Cortex of kidney (tissue), 1 donor: ENCODE results near the gene SLC12A4.

ENCODE experiments used
- DNase-seq: peaks from one replicate; lab custom pipeline; 2025; lab: John Stamatoyannopoulos, UW

Gene SLC12A4

GRCh38 chr16:67963292-67963661 is 5.2 kb downstream of the SLC12A4 start:
- no peak for DNase-seq

DNA sequence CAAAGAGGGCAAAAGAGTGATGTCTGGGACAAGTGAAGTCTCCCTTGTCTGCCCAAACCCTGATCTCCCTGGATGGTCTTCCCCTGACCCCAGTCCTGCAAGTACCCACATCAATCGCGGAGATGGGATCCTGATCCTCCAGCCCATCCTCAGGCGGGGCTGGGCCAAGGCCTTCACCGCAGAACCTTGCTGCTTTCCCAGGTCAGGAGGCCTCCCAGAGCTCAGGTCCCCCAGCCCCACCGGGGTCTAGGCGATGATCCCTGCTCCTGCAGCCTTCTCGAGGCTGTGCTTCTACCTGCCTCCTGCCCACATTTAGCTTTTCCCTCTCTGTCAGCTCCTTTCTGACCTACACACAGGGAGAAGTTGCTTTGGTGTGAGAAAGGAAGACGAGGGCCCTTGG is 6.3 kb downstream of the SLC12A4 start:
- no peak for DNase-seq

- no peak for DNase-seq
Observed at GRCh38 chr16:67961551-67961957, 6.9 kb downstream of the SLC12A4 start.

GRCh38 chr16:67959536-67960329 is 8.7 kb downstream of the SLC12A4 start:
- DNase-seq = no peak

DNA sequence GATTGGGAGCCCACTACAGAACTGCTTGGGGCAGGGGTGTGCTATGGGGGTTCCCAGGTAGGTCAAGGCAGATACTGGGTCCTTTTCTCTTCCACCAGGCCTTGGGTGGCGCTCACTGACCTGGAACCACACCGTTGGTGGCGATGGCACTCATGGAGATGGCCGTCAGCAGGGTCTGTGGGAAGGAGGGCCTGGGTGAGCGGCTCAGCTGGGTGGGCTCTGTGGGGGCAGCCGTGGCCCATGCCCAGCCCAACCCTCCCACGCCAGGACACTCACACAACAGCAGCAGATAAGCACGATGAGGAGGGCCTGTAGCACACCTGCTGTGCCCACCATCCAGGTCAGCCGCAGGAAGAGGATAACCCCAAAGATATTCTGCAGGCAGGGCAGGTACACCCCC is 10.8 kb downstream of the SLC12A4 start:
- no peak for DNase-seq

DNA sequence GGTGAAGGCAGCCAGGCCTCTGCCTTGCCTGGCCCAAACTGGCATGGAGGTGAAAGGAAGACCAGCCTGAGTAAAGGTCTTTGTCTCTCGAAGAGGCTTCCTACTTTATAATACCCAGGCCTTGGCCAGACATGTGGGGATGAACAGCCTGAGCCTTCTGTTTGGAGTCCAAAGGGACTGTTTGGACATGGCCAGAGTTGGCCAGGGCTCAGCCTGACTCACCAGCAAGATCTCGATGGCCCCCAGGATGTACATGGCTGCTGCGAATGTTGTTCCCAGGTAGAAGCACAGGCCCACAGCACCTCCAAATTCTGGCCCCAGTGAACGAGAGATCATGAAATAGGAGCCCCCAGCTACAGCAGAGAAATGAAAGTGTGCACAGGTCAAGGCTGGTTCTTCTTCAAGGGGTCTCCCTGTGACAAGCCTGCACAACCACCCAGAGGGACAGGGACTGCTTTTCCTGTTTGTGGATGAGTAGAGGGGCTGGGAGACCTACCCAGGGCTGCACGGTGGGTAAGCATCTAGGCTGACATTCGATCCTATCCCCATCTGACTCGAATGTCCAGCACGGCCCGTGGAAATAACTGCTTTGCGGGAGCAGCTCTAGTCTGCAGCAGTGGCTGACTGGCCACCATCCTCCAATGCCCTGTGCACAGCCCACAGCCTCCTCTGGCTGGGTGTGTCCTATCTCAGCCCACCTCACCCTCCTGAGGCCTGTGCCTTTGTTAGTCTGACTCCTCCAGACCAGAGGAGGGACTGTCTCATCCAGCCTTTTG is 13.8 kb downstream of the SLC12A4 start:
- DNase-seq = no peak

DNA sequence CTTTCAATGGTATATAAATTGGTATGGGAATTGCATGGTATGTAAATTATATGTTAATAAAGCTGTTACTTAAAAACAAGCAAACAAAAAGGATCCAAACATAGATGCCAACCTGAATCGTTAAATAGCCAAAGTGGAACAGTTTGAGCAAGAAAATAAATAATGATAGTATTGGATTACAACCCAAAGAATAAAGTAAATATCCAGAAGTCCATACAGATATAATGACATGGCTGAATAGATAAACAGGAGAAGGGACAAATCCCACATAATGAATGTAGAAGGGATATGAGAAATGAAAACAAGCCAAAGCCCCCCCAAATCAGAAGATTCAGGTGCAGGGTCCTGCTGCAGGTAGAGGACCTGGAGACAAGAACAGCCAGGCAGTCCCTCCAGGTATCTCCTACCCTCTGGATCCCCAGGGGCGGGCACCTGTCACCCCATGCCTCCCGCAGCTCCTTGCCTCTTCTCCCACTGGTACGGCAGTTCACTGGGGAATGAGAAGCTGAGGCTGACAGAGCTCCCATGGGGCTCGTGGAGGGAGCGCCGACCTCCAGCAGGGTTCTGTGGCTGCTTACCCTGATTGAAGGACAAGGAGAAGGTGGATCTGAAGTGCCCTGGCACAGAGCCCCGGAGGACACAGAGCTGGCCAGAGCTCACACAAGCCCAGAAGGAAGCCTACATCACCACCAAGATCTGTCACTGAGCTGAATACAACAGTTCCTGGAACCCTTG is 14.6 kb downstream of the SLC12A4 start:
- no peak for DNase-seq

- DNase-seq = no peak
Observed at GRCh38 chr16:67951485-67951884, 17.0 kb downstream of the SLC12A4 start.

DNA sequence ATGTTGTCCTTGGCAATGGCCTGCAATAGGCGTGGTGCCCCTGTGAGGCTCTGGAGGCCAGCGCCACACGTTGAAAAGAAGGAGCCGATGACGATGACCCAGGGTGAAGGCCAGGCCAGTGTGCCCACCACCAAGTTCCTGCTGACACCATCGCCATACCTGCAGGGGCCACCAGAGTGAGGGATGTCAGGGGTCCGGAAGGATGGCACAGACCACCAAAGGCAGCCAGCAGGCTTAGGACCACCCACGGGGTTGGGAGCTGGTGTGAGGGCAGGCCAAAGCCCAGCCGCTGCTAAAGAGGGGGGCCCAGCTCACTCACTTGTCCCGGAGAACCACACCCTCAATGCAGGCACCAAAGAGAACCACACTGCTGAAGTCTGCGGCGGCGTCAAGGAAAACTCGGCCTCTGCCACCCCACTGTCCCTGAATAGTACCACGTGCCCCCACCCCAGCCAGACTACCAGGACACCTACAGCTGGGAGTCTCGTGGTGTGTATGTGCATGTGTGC is 18.0 kb downstream of the SLC12A4 start:
- DNase-seq = no peak

DNA sequence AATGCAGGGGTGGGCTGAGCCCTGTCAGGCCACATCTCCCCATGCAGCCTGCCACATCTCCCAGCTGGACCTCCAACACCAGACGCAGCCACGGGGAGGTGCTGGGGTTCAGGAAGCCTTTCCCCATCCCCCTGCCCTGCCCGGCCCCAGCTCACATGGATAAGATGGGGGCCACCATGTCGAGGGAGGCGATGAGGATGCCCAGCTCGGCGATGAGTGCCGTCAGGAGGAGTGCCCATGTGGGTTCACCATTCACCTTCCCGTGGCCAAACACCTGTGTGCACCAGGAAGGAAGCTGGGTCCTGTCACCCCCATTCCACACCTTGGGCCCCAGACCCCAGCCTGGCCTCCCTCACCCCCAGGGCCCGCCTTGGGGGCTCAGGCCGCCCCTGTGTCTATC is 18.8 kb downstream of the SLC12A4 start:
- no peak for DNase-seq

DNA sequence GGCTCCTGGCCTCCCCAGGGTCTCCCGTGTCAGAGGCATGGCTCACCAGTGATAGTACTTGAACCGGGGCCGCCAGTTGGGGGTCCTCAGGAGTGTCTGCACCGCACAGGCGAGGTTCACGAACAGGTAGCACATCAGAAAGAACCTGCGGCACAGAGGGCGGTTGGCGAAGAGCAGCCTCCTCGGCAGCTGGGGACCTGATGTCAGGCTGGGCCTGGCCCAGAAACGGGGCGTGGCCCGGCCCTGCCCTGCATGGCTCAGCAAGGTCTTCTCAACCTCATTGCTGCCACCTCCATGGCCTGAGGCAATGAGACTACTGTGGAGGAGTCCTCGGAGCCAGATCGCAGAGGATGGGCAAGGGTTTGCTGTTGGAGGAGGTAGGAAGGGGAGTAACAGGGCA is 20.4 kb downstream of the SLC12A4 start:
- DNase-seq = no peak

GRCh38 chr16:67946966-67947558 is 21.4 kb downstream of the SLC12A4 start:
- DNase-seq = no peak

DNA sequence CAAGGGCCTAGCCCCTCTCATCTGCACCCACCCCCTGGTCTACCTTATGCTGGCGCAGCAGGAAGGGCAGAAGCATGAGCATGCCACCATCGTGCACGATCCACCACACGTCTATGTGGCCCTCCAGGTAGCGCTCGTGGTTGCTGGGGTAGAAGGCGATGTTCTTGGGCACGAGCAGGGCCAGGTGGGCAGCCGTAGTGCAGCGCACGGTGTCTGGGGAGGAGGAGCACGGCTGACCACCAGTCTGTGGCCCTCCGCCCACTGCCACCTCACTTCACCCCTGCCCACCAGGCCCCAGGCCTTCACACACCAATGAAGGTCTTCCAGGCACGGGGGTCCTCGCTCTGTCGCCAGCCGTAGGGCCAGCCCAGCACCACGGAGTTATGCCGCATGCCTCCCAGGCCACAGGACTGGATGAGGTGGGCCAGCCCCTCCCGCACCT is 22.3 kb downstream of the SLC12A4 start:
- no peak for DNase-seq

DNA sequence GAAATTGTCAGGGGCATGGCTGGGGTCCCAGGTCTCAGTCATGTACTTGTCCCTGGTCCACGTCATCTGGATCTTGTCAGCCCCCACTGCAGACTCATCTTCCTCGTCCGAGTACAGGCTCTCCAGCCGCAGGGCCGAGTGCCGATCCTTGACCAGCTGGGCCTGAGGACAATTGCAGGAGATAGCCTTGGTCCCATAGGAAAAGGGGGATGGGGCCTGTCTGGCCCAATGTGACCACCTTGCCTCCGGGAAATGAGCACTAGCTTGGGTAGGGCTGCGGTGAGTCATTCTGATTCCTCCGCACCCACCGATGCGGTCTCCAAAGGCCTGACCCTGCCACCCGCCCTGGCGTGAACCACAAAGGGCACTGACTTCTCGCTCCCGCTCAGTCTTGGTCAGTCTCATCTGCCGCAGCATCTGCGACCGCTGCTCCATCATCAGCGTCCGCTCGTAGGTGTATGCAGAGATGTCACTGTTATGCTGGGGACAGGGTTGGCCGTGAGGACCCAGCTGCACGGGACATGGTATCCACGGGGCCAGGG is 23.0 kb downstream of the SLC12A4 start:
- no peak for DNase-seq

- DNase-seq = no peak
Observed at GRCh38 chr16:67944690-67945391, 23.6 kb downstream of the SLC12A4 start.

DNA sequence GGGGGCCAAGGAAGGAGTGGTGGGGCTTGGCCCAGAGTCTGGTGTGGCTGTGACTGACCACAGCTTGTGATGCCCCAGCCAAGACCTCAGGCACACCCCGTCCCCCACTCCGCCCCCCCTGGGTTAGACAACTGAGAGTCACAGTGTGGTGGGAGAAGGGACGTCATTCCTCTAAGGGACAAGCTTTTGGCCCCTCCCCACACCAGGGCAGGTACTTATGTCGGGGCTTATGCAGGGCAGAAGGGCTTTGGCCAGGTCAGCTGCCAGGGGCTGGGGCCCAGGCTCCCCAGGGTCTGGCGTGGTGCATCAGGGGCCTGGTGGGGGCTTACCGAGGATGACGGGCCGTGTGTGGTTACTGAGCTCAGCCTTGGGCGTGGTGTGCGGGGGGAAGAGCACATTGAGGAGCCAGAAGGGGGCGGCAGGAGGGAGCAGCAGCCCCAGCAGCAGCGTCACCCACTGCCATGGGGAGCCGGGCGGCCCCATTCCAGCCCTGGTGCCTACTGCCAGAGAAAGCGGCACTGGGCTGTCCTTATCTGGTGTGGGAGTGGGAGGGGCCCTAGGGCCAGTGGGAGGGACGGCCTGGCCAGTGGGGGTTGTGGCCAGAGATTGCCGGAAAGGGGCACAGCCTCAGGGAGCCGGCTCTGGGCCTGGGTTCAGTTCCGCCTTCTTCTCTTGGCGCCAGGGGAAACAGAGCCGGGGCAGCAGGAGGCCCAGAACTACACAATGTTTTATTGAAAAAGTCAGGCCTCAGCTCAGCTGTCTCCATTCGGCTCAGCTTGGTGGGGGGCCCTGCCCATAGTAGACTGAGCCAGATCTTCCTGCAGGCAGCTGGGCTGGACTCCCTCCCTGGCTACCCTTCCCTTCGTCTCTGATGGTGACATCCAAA is 24.6 kb downstream of the SLC12A4 start, which contains the start of gene LCAT:
Gene LCAT, minus strand, starts transcription at position 502 of the 886 bp plus-strand sequence. Its CDS starts 19 bp downstream, at position 483.
- no peak for DNase-seq

- DNase-seq = no peak
Observed at GRCh38 chr16:67943256-67943618, 25.2 kb downstream of the SLC12A4 start.

- no peak for DNase-seq
Observed at GRCh38 chr16:67942510-67943255, 25.8 kb downstream of the SLC12A4 start.

DNA sequence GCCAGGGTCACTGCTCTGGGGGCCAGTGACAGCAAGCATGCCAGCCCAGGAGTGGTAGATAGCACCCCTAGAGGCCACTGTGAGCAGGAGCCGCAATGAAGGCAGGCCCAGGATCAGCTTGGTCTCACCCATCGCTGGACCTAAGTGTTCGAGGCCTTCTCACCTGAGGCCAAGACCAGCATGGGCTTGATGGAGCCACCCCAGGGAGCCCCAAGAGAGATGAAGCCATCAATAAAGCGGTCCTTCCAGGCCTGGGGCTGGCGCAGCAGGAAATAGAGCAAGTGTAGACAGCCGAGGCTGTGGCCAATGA is 26.3 kb downstream of the SLC12A4 start:
- DNase-seq = no peak
